Measurements from ENCODE around the gene VAV3.
"Not testable (repeated sequence)": the region's sequence is repeated elsewhere in the genome, so short reads cannot be mapped to it uniquely, and the experiment has no call there.

Gene VAV3

DNA sequence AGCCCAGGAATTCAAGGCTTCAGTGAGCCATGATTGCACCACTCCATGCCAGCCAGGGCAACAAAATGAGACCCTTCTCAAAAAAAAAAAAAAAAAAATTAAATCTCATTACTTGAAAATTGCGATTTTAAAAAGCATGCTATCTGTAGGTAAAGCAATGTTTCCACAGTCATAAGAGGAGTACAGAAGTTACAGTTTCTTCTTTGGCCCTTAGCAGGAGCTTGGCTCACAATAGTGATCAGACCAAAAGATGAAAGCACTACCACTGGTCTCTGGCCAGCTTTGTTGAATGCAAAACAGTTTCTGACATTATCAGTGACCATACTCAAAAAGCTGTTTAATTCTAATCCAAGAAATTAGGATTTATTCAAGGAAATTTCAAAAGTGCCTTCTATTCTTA, 31.2 kb downstream of the VAV3 start:
- no peak for DNase-seq

DNA sequence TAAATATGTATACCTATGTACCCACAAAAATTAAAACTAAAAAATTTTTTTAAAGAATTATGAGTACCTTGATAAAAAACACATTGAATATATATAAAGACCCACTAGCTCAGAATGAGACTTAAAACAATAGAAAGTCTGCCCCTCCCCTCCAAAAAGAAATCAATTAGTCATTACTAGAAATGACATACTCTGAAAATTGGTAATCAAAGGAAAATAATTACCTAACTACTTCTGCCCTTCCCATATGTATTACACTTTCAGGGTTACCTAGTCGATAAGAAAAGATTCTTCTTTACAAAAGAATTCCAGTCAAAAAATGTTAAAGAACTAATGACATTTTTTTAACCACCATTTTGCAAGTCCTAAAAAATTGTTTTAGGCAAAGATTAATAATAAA, 34.7 kb downstream of the VAV3 start:
- no peak for DNase-seq

DNA sequence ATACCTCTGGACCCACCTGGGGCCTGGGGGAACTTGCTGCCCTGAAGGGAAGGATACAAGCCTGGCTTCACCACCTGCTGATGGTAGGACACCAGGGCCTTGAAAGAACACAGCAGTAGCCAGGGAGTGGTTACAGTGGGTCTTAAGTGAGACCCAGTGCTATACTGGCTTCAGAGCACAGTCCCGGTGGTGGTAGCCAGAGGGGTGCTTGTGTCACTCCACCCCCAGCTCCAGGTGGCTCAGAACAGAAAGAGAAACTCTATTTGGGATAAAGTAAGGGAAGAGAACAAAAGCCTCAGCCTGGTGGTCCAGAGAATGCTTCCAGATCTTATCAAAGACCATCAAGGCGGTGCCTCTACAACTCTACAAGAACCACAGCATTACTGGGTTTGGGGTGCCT, 37.2 kb downstream of the VAV3 start:
- DNase-seq, result no peak

DNA sequence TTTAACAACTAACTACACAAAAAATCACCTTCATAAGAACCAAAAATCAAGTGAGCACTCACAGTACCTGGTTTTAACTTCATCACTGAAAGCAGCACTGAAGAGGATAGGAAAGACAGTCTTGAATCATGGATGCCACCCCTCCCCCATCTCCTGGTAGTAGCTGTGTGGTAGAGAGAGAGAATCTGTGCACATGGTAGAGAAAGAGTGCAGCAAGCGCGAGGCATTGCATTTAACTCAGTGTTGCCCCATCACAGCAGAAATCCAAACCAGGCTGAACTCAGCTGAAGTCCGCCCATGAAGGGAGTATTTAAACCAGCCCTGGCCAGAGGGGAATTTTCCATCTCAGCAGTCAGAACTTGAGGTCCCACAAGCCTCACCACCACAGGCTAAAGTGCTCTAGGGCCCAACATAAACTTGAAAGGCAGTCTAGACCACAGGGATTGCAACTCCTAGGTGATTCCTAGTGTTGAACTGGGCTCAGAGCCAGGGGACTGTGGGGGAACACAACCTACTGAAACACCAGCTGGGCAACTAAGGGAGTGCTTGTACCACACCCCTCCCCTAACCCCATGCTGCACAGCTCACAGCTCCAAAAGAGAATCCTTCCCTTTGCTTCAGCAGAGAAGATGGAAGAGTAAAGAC, 38.4 kb downstream of the VAV3 start:
- no peak for DNase-seq

DNA sequence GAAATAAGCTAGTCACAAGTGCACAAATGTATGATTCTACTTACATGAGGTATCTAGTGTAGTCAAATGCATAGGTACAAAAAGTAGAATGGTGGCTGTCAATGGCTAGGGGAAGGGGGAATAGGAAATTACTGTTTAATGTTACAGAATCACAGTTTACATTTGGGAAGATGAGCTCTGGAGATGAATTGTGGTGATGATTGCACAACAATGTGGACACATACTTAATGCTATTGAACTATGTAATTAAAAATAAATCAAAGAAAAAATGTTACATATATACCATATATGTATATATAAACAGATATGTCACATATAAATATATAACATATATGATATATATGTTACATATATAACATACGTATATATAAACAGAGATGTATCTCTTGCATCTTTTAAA, 39.4 kb downstream of the VAV3 start:
- DNase-seq, result no peak

DNA sequence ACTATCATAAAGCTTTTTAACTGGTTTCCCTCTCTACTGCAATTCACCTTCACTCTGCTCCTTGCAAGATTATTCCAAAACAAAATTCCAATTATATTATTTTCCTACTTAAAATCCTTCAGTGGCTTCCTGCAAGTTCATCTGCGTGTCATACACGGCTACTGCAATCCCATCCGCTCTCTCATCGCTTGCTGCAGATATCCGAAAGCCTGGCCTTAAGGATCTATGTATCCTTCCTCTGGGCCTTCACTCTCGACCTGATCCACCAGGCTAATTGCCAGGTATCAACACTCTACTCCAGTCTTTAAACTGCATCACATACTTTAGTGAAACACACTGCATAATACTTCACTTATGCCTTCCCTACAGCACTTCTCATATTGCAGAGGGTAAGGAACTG, 44.0 kb downstream of the VAV3 start:
- no peak for DNase-seq

DNA sequence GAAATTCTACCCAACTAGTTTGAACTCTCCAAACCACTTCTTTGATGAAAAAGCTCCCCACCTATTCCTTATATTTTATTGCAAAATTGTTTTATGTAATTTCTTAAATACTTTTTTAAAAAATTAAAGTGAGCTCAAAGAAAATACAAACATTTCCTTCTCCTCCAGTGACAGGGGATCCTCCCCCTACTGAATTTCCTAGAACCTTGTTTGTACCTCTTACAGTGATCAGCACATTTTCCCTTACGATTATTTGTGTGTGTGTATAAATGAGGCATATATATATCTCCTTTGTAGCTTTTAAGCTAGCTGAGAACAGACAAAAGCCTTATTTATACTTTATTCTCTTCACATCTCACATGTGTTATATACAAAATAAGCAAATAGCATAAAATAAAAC, 44.4 kb downstream of the VAV3 start:
- no peak for DNase-seq

DNA sequence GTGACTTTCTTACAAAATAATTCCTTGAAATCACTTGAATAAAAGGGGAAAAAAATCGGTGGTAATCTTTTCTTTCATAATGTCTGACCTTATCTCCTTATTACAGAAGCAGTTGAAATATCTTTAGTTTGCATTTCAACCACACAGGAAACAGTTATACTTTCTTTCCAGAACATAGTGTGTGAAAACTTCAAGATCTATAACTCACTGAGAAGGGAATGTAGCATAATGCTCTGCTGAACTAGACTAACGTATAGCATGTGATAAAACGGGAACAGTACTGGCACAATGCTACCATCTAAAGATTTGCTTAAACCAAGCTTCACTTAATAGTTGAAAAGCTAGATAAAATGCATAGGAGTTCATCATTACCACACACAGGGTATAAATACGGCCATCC, 45.0 kb downstream of the VAV3 start:
- no peak for DNase-seq

DNA sequence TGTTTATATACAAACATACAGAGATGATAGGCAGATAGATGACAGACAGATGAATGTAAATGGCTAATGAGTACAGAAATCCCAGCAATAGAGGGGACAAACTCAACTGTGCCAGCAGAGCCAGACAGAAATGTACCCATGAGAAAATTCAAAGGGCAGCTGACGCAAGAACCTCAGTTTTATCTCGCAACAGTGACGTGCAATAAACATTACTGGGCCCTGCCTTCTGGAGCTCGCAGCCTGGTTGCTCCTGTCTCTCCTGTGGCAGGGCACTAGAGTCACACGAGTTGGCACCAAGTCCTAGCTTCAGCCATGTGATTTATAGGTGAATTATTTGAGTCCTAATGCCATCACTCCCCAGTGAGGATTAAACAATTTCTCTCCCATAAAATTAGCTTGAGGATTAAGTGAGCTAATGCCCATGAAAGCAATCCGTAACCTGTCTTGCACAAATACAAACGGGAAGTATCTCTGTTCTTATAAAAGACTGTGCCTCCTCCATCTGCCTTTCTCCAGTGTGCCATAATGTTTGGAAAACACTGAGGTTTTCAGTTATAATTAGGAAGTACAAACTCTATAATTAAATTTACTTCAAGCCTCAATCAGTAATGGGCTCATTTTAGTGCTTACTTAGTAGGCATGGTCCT, 50.7 kb downstream of the VAV3 start:
- no peak for DNase-seq

DNA sequence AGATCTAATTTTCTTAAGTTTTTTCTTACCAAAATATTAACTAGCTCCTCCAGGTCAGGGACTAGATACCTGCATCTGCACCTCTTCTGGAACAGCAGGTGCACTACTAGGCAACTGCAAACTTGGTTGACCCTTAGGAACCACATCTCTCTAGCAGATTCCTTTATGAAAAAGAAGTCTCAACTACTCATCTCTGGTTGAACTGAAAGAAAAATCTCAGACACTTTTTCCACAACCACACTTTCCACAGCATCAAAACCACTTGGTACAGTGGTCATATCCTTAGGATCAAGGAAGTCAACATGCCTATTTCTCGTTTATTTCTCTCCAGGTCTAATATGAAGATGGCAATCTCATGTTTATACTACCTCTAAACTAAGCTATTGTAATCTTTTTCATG, 52.3 kb downstream of the VAV3 start:
- no peak for DNase-seq

DNA sequence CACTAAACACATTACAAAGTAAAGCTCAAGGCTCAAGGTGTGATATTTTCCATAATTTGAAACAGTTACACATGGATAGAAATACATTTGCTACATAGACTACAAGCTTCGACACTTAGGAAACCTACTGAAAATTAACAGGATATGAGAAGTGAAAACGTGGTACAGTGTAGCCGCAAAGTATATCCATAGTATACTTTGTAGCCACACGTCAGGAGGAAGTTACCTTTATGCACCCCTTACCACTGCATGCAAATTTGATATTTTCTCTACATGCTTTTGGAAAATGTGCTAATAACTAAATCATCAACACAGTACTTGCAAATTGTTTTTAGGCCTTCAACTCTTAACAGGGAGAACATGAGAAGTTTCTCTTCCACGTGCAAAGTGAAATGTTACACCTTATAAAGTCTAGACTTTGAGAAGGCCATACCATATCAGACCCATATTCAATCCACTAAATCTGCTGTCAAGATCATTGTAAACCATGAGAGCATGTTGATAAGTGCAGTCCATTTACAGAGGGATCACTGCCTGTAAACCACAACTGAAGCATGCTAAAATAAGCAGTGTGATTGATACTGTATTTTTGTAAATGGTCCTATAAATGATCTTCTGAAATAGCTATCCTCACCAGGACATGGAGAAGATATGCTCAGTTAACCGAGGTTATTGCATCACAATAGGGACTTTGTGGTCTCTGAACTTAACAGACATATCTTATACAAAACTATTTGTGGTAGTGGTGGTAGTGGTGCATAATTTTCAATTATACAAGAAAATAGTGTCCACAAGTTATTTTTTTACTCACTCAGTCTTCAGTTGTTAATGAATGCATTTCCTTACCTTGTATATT, 64.7 kb downstream of the VAV3 start:
- DNase-seq, result no peak

DNA sequence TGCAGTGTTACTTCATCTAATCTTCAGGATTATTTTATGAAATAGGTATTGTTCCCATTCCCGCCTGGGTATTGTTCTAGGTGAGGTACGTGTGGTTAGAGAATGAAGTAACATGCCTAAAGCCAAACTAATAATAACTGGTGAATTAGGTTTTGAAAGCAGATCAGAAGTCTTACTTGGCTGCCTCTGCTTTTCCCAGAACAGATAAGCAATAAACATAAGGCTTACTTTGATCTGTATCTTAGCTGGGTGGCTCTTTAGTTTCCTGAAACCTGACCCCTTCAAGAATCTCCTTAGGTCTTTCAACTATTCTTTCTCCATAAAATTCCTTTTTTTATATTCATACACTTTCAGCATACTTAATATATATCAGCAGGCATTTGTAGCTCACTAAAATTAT, 65.3 kb downstream of the VAV3 start:
- no peak for DNase-seq

DNA sequence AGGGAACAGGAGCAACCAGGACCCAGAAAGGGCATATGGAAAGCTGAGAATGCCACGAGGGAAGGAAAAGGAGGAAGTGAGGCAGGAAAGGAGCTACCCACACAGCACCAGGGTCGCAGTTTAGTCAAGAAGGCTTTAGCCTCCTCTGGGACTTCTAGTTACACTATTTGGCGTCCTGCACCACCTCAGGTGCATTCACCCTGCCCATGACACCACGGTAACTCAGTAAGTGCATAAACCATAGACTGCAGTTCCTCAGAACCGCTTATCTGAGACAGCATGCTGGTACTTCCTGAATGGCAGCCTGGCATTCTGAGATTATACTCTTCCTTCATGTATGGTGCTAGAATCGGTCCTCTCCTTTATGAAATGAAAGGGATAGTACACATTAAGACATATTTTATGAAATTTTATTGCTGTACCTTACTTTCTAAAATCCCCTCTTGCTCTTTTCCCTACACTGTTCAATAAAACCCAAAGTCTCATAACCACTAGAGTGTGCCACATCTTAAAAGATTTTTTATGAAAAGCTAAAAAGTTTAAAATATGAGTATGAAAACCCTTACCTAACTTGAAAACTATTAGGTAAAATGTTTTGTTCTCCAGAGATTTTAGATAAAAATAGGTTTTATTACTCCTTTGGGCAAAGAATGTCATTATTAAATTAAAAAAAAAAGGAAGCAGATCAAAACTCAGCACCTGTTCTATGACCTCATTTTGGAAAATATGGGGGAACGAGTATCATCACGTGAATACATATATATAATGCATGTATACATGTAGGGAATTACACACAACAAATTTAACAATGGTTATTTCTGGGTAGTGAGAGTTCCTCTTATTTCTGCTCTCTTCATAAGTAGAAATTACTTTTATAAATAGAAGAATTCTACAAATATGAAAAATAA, 67.3 kb downstream of the VAV3 start:
- no peak for DNase-seq

DNA sequence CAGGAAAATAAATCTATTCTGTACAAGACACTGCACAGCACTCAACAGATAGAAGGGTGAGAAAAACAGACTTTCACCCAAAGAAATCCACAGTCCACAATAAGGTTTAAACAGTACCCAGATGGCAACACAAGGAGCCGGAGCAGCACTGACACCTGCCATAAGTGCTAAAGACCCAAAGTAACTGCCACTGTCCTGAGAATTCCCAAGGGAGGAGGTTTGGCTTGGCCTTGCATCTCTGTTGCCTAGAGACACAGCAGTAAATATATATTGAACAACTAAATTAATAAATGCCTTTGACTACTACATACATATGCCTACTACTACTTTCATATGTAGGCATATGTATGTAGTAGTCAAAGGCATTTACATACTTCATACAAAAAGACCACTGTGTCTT, 68.0 kb downstream of the VAV3 start:
- DNase-seq, result no peak

DNA sequence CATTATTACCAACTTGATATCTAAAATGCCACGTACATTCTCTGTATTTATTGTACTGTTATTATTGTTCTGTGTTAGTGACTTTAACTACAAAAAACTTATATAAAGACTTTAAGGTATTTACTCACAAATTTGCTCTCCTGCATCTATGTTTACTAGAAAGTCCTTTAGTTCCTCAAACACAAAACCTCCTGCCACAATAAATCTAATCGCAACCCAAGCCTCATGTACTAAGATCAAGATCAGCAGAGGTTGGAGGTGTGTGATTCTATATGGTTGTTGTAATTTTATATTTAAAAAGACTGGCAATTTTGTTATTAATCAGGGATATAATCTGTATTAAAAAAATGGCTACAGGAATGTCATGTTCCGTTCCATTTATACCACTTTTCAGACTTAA, 68.6 kb downstream of the VAV3 start:
- no peak for DNase-seq

DNA sequence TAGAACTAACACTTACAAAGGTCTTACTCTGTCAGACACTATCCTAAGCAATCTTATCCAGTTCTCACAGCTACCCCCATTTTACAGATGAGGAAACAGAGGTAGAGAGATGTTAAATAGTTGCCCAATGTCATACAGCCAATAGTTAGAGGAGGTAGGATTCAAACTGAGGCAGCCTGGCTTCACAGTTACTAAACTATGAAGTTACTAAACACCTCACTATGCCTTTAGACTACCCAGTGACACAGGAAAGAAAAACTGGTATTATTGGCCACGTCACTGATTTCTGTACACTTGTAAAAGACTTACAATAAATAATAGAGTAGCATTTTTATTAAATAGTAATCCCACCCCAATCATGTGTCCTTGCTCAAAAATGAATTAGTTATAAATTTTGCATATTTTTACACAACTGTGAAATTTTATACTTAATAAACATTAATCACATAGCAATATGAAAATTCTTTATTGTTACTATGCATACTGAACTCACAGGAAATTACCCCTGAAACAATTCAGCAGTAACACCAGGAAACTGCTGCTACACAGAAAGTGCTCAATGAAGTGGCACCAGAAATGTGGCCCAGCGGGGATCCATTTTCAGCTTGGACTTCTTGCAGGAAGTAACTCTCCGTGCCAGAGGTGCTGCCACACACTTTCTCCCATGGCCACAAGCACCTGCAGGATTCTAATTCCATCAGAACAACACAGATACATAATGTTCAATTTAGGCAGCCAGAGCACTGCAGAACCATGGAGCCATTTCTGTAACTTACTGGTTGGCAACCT, 69.4 kb downstream of the VAV3 start:
- DNase-seq, result no peak

DNA sequence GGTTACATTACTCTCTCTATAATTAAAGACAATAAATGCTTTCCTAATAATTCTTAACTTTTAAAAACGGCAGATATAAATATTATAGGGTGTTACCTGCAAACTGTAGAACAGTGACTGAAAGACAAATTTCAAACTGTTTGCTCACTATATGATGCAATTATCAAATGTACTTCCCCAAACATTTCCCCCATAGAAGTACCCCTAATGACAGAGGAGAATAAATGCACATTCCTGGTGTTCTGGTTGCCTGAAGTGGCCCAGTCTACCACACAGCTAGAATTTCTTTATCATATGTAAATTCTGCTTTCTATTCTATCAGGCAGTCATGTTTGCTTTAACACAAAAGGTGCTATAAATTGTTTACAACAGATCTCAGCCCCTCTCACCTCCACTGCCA, 70.4 kb downstream of the VAV3 start:
- DNase-seq, result no peak

DNA sequence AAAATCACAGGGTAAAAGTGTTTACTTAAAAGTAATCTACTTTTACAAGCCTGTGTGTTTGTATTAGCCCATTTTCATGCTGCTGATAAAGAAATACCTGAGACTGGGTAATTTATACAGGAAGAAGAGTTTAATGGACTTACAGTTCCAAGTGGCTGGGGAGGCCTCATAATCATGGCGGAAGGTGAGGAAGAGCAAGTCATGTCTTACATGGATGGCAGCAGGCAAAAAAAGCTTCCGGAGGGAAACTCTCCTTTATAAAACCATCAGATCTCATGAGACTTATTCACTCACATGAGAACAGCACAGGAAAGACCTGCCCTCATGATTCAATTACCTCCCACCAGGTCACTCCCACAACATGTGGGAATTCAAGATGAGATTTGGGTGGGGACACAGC, 71.6 kb downstream of the VAV3 start:
- DNase-seq, result not testable (repeated sequence)

DNA sequence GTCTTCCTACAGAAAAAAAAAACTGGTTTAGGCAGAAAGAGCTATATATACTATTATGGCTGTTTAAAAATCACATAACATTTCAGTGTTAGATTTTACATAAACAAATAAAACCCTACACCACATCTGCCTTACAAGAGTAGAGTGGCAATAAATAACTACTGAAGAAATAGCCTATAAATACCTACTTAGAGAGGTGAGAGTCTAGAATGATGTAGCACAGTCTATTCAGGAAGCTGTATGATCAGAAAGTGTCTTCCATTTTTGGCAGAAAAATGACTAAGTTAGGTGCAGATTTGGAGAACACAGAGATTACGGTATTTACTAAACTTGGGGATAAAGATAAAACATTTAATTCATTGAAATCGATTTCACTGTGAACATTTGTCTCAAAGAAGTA, 75.5 kb downstream of the VAV3 start:
- DNase-seq, result no peak

DNA sequence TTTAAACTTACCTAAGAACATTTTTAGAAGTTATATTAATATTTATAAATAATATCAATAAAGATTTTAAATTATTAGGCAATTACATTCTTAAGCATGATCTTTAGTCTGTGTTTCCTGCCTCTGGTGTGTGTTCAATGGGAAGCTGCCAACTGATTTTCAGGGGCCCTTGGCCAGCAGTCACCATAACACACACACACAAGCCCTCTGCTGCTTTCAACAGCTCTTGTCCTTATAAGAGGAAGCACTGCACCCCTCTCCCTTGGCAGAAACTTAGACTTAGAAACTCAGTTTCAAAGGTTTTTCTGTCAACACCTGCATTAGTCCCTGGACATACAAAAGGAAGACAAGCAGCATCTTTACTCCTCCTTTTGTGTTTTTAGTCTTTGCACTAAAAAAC, 81.4 kb downstream of the VAV3 start:
- DNase-seq, result no peak

DNA sequence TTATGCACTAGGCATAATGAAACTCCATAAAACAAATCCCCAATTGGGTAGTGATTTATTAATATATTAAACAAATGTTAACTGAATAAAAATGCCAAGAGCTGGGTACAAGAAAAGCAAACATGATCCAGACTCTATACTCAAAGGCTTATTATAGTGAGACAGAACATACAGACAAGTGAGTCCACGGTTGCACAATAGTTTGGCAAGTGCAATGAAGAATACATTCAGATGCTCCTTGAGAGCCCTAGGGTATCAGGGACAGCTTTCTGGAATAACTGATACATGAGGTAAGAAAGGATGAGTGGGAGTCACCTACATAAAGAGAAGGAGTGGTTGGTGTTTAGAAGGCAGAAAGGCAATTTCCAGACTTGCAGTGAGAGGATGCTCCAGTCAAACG, 85.1 kb downstream of the VAV3 start:
- no peak for DNase-seq

DNA sequence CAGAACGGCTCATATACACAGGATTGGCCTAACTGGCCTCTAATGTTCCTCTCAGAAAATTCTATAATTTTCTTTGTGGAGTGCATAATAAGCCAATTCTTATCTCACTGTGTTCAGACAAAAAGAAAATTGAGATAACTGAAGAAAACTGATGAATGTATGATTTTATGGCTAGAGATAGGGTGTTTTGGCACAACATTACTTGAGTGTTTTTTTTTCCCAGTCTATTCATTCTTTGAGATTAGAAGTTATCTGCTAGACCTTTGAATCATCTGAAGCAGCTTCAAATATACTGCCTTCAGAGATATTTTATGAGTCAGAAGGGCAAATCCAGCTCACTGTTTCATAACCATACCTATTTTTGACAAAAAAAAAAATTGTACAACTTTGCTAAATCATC, 85.6 kb downstream of the VAV3 start:
- DNase-seq, result no peak
